Gastroesophageal sphincter (tissue), 3 donors: ENCODE measurements around the gene GLO1.

Source experiments
- CTCF ChIP-seq, 4 experiments: fragments of 200-600 bp in 2 of 4; fragments of 450-650 bp in 2 of 4; sonication (generic) in 1 of 4; IDR thresholded peaks; one replicate each; pipeline ENCODE4 v1.5.1; 2017 to 2019; ENCODE audit warnings: antibody characterized with exemption in 4 of 4, mild to moderate bottlenecking in 2 of 4, moderate library complexity in 2 of 4
- POLR2A ChIP-seq, 2 donors: fragments of 450-650 bp; IDR thresholded peaks; one replicate each; pipeline ENCODE4 v1.6.1; 2017; ENCODE audit warnings: antibody characterized with exemption in 2 of 2, mild to moderate bottlenecking in 2 of 2, moderate library complexity in 1 of 2

- TF ChIP-seq CTCF (IDR thresholded peaks at IDR 0.05) (no peak), POLR2A (IDR thresholded peaks at IDR 0.05) (no peak)
Measured at GRCh38 chr6:38656896-38657295, 46.0 kb downstream of the GLO1 start.
